HCT116 (cell line): ENCODE data around the gene LPAR2.
A peak's percentile ranks its signal among the peaks of the same experiment; 100 is the strongest.

Experiments
- ATF3 ChIP-seq: IDR thresholded peaks from 2 replicates; pipeline ENCODE4 v1.6.1; 2012
- CEBPB ChIP-seq: IDR thresholded peaks from 2 replicates; pipeline ENCODE4 v1.6.1; 2012; ENCODE audit warnings: low read depth
- CTCF ChIP-seq, 3 experiments: fragments of 200-600 bp in 1 of 3; sonication (generic) in 1 of 3; IDR thresholded peaks in 2 of 3; conservative IDR thresholded peaks in 1 of 3; 2 replicates each; pipeline ENCODE4 v1.5.1; 2012 to 2017; ENCODE audit warnings: low read depth in 2 of 3, low read length in 2 of 3, antibody characterized with exemption in 1 of 3, borderline replicate concordance in 1 of 3, control low read depth in 1 of 3, mild to moderate bottlenecking in 1 of 3, mixed read lengths in 1 of 3, mixed run types in 1 of 3, moderate library complexity in 1 of 3; ENCODE audit not compliant: insufficient read depth in 1 of 3
- EGR1 ChIP-seq: IDR thresholded peaks from 2 replicates; pipeline ENCODE4 v1.6.1; 2012; ENCODE audit warnings: low read depth
- EZH2 ChIP-seq: fragments of 200-600 bp; sonication (generic); IDR thresholded peaks from 2 replicates; pipeline ENCODE4 v1.6.1; 2017; ENCODE audit warnings: antibody characterized with exemption, mixed run types
- JUND ChIP-seq: IDR thresholded peaks from 2 replicates; pipeline ENCODE4 v1.6.1; 2012
- POLR2A ChIP-seq: IDR thresholded peaks from 2 replicates; pipeline ENCODE4 v1.7.0; 2011; ENCODE audit warnings: borderline replicate concordance; ENCODE audit not compliant: insufficient read depth, insufficient read length; ENCODE audit errors: extremely low read depth
- POLR2AphosphoS5 ChIP-seq: IDR thresholded peaks from 2 replicates; pipeline ENCODE4 v1.6.1; 2011; ENCODE audit warnings: mild to moderate bottlenecking, low read depth, low read length, moderate library complexity
- RAD21 ChIP-seq: IDR thresholded peaks from 2 replicates; pipeline ENCODE4 v1.6.1; 2012; ENCODE audit warnings: low read depth, mild to moderate bottlenecking
- REST ChIP-seq: IDR thresholded peaks from 2 replicates; pipeline ENCODE4 v1.6.1; 2012; ENCODE audit warnings: low read depth
- ZBTB33 ChIP-seq: IDR thresholded peaks from 2 replicates; pipeline ENCODE4 v1.6.1; 2011; ENCODE audit warnings: mild to moderate bottlenecking, low read length, moderate library complexity; ENCODE audit not compliant: insufficient replicate concordance; ENCODE audit errors: extremely low read depth
- ZNF274 ChIP-seq: fragments of 200-500 bp; sonication (Bioruptor generic); IDR thresholded peaks from 2 replicates; pipeline ENCODE4 v1.6.1; 2014; ENCODE audit warnings: mild to moderate bottlenecking, low read depth, low read length, inconsistent platforms

GRCh38 chr19:19618219-19619051, 9.6 kb downstream of the LPAR2 start, which contains the start of gene PBX4:
- TF ChIP-seq CTCF (IDR thresholded peaks at IDR 0.05 in 2 of 3, conservative IDR thresholded peaks at IDR 0.05 in 1 of 3; ENCODE audit: borderline replicate concordance in 1 of 3, insufficient read depth in 1 of 3, low read depth in 2 of 3, low read length in 2 of 3): no peak
- TF ChIP-seq POLR2AphosphoS5: peak; percentile 83
- no peak for TF ChIP-seq CEBPB
- no peak for TF ChIP-seq EZH2
- no peak for TF ChIP-seq ZBTB33
- no peak for TF ChIP-seq RAD21
- no peak for TF ChIP-seq REST
- TF ChIP-seq ZNF274: no peak
- TF ChIP-seq JUND: no peak
- TF ChIP-seq POLR2A: no peak
- TF ChIP-seq EGR1: peak; percentile 33; the same call in 1 of the 2 replicates
- no peak for TF ChIP-seq ATF3
